Activated T-cell treated with anti-CD3 and anti-CD28 coated beads, Interleukin-2, amount 50 U/mL, for 72 hours (primary cell): ENCODE results near the gene SLC26A4. TPM values are rescaled to one million over a fixed set of nuclear protein-coding genes. Genes with fewer than 3 reads are reported as not detected.
"Not testable (repeated sequence)": the region's sequence is repeated elsewhere in the genome, so short reads cannot be mapped to it uniquely, and the experiment has no call there.

Source experiments
- ATAC-seq, 2 donors: fragments of 150-1000 bp; cut with Tn5 transposase; replicated peaks in 1 of 2; 2 replicates each; pipeline ENCODE4 v1.10.0; 2021; ENCODE audit warnings: moderate library complexity in 2 of 2, mild to moderate bottlenecking in 1 of 2
- DNase-seq, 2 donors: peaks; one replicate each; pipeline ENCODE4 v3.0.0; 2021 to 2022; ENCODE audit warnings: mixed read lengths in 1 of 2
- H3K27ac Mint-ChIP-seq: one replicate; pipeline ENCODE4 v1.8.0; 2022; ENCODE audit warnings: mild to moderate bottlenecking, moderate library complexity, mixed read lengths
- H3K27me3 Mint-ChIP-seq: one replicate; pipeline ENCODE4 v1.8.0; 2022; ENCODE audit warnings: low read depth, mixed read lengths
- H3K36me3 Mint-ChIP-seq, 2 donors: one replicate each; pipeline ENCODE4 v1.8.0; 2022; ENCODE audit warnings: mixed read lengths in 2 of 2, mild to moderate bottlenecking in 1 of 2; ENCODE audit not compliant: insufficient read depth in 2 of 2
- H3K4me1 Mint-ChIP-seq: one replicate; pipeline ENCODE4 v1.8.0; 2022; ENCODE audit warnings: low read depth, mixed read lengths
- H3K4me3 Mint-ChIP-seq, 2 donors: one replicate each; pipeline ENCODE4 v1.8.0; 2022; ENCODE audit warnings: mild to moderate bottlenecking in 2 of 2, mixed read lengths in 2 of 2, moderate library complexity in 2 of 2
- H3K9me3 Mint-ChIP-seq, 2 donors: one replicate each; pipeline ENCODE4 v1.8.0; 2022; ENCODE audit warnings: mixed read lengths in 2 of 2
- total RNA-seq, 2 donors: library from RNA; stranded (reverse); gene quantifications; one replicate each; pipeline ENCODE4 v1.2.3, GENCODE V29; 2022

Gene SLC26A4
- total RNA-seq, 2 donors from 2014 or later = 7.9 to 18.3 TPM

- Mint-ChIP-seq H3K27ac (peak overlapping the region; percentile 55), H3K4me3 (peak overlapping the region in 1 of 2 donors; percentile 28)
- no peak for ATAC-seq
These were observed 22.0 kb upstream of the SLC26A4 start for GRCh38 chr7:107638594-107638993.

GRCh38 chr7:107639070-107639469, 21.6 kb upstream of the SLC26A4 start:
- not testable (repeated sequence) for H3K36me3 Mint-ChIP-seq, H3K4me3 Mint-ChIP-seq

More at GRCh38 chr7:107638594-107638993, 22.0 kb upstream of the SLC26A4 start:
- H3K4me1 Mint-ChIP-seq = peaks cover 16% of the 10 kb centered on the region
- peaks cover 2 to 3% of the 10 kb centered on the region in 2 donors for H3K36me3 Mint-ChIP-seq
- peaks cover 63% of the 10 kb centered on the region for H3K27me3 Mint-ChIP-seq
- no peak for DNase-seq
- H3K9me3 Mint-ChIP-seq = peaks cover 0 to 3% of the 10 kb centered on the region in 2 donors

GRCh38 chr7:107641676-107642075, 19.0 kb upstream of the SLC26A4 start:
- no peak for DNase-seq
- H3K4me3 Mint-ChIP-seq = no peak overlapping the region

More at GRCh38 chr7:107639070-107639469, 21.6 kb upstream of the SLC26A4 start:
- DNase-seq, H3K9me3 Mint-ChIP-seq, ATAC-seq: not testable (repeated sequence)
- Mint-ChIP-seq H3K27ac (peak overlapping the region; percentile 64), H3K4me1 (peaks cover 14% of the 10 kb centered on the region), H3K27me3 (peaks cover 61% of the 10 kb centered on the region)

GRCh38 chr7:107642501-107642900, 18.1 kb upstream of the SLC26A4 start:
- peaks cover 3 to 6% of the 10 kb centered on the region in 2 donors for H3K9me3 Mint-ChIP-seq
- H3K27me3 Mint-ChIP-seq = peaks cover 75% of the 10 kb centered on the region
- peaks cover 4 to 8% of the 10 kb centered on the region in 2 donors for H3K36me3 Mint-ChIP-seq
- ATAC-seq (no peak), DNase-seq (no peak)
- peaks cover 19% of the 10 kb centered on the region for H3K4me1 Mint-ChIP-seq
- H3K27ac Mint-ChIP-seq = no peak overlapping the region
- H3K4me3 Mint-ChIP-seq = no peak overlapping the region

More at GRCh38 chr7:107641676-107642075, 19.0 kb upstream of the SLC26A4 start:
- Mint-ChIP-seq H3K4me1 (peaks cover 19% of the 10 kb centered on the region), H3K9me3 (peaks cover 3 to 6% of the 10 kb centered on the region in 2 donors), H3K36me3 (peaks cover 4 to 8% of the 10 kb centered on the region in 2 donors), H3K27ac (no peak overlapping the region), H3K27me3 (peaks cover 75% of the 10 kb centered on the region)
- no peak for ATAC-seq

GRCh38 chr7:107643407-107643806, 17.2 kb upstream of the SLC26A4 start:
- ATAC-seq (no peak), DNase-seq (no peak)
- H3K27me3 Mint-ChIP-seq = peaks cover 70% of the 10 kb centered on the region
- peaks cover 14% of the 10 kb centered on the region for H3K4me1 Mint-ChIP-seq
- H3K9me3 Mint-ChIP-seq = peaks cover 3 to 6% of the 10 kb centered on the region in 2 donors
- H3K27ac Mint-ChIP-seq = no peak overlapping the region
- no peak overlapping the region for H3K4me3 Mint-ChIP-seq
- H3K36me3 Mint-ChIP-seq = peaks cover 4 to 6% of the 10 kb centered on the region in 2 donors

DNA sequence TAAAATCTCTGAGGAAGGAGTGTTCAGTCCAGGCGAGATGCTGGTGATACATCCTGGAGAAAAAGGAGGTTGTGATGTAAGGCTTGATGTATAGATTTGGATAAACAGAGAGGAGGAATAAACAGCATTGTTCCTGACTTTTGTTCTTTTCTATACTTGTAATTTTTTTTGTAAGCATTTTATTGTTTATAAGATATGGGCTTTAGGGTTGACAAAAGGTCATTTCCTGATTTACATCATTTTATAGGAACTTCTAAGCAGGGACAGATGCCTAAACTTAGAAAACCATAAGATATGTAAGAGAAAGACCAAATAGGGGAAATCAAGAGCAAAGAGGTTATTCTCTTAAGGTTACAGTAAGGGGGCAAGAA, 16.7 kb upstream of the SLC26A4 start:
- DNase-seq = no peak
- Mint-ChIP-seq H3K4me1 (peaks cover 9% of the 10 kb centered on the region), H3K27ac (peak overlapping the region; percentile 41), H3K27me3 (peaks cover 66% of the 10 kb centered on the region), H3K9me3 (peaks cover 3 to 6% of the 10 kb centered on the region in 2 donors), H3K36me3 (peaks cover 4 to 6% of the 10 kb centered on the region in 2 donors), H3K4me3 (peak overlapping the region in 1 of 2 donors; percentile 43)
- ATAC-seq = no peak

GRCh38 chr7:107644309-107644974, 16.2 kb upstream of the SLC26A4 start:
- Mint-ChIP-seq H3K4me3 (peak overlapping the region in 1 of 2 donors; percentile 43), H3K36me3 (peaks cover 5 to 8% of the 10 kb centered on the region in 2 donors), H3K9me3 (peaks cover 3 to 6% of the 10 kb centered on the region in 2 donors), H3K27me3 (peaks cover 66% of the 10 kb centered on the region), H3K4me1 (peaks cover 9% of the 10 kb centered on the region), H3K27ac (peak overlapping the region; percentile 41)
- ATAC-seq = no peak
- no peak for DNase-seq

DNA sequence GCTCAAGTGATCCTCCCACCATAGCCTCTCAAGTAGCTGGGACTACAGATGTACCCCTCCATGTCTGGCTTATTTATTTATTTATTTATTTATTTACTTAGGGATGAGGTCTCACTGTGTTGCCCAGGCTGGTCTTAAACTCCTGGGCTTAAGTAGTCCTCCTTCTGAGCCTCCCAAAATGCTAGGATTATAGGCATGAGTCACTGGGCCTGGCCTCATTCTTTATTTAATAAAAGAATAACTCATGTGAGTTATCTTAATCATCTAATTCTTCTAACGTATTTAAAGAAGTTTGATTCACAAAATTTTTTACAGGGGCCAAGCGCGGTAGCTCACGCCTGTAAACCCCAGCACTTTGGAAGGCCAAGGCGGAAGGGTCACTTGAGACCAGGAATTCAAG, 8.0 kb upstream of the SLC26A4 start:
- no peak overlapping the region for H3K4me3 Mint-ChIP-seq
- H3K36me3 Mint-ChIP-seq = peaks cover 8 to 10% of the 10 kb centered on the region in 2 donors
- no peak overlapping the region for H3K27ac Mint-ChIP-seq
- peaks cover 12% of the 10 kb centered on the region for H3K4me1 Mint-ChIP-seq
- H3K9me3 Mint-ChIP-seq = peaks cover 0 to 2% of the 10 kb centered on the region in 2 donors
- ATAC-seq = no peak
- no peak for DNase-seq
- peaks cover 33% of the 10 kb centered on the region for H3K27me3 Mint-ChIP-seq

GRCh38 chr7:107658467-107658866, 2.2 kb upstream of the SLC26A4 start:
- H3K27ac Mint-ChIP-seq = peak overlapping the region; percentile 97
- no peak for ATAC-seq

DNA sequence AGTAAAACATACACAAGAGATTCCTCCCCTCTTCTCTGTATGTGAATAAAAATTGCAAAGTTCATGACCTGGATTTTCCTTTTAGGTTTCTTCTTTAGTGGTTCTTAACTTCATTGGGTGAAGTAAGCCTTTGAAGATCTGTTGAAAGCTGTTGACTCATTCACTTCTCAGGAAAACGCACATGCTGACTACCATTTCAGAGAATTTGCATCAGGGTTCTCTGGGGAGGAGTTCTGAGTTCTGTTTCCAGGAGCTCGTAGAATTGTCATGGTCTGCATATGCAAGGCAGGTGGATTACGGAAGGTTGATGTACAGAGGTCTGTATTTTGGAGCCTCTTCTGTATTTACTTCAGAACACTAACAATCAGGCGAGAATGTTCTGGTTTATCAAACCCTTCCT, 962 bp upstream of the SLC26A4 start:
- Mint-ChIP-seq H3K27me3 (peaks cover 21% of the 10 kb centered on the region), H3K27ac (peak overlapping the region; percentile 97), H3K36me3 (peaks cover 2 to 4% of the 10 kb centered on the region in 2 donors), H3K9me3 (no peaks in the 10 kb centered on the region), H3K4me3 (peak overlapping the region; percentile 86 to 94), H3K4me1 (peaks cover 38% of the 10 kb centered on the region)
- DNase-seq (peak; percentile 67 to 69), ATAC-seq (peak; percentile 81 to 83)

More at GRCh38 chr7:107658467-107658866, 2.2 kb upstream of the SLC26A4 start:
- Mint-ChIP-seq H3K4me3 (peak overlapping the region in 1 of 2 donors; percentile 86), H3K36me3 (peaks cover 2 to 4% of the 10 kb centered on the region in 2 donors), H3K4me1 (peaks cover 38% of the 10 kb centered on the region), H3K27me3 (peaks cover 21% of the 10 kb centered on the region), H3K9me3 (no peaks in the 10 kb centered on the region)
- DNase-seq = no peak

GRCh38 chr7:107661081-107661864, 645 bp downstream of the SLC26A4 start:
- ATAC-seq (peak; percentile 52 to 58), DNase-seq (peak; percentile 74 to 76)
- H3K4me1 Mint-ChIP-seq = peaks cover 26% of the 10 kb centered on the region
- H3K36me3 Mint-ChIP-seq = peaks cover 2 to 3% of the 10 kb centered on the region in 2 donors
- peaks cover 17% of the 10 kb centered on the region for H3K27me3 Mint-ChIP-seq
- no peaks in the 10 kb centered on the region for H3K9me3 Mint-ChIP-seq
- H3K27ac Mint-ChIP-seq = no peak overlapping the region
- peak overlapping the region; percentile 86 to 94 for H3K4me3 Mint-ChIP-seq

GRCh38 chr7:107661865-107662379, 1.3 kb downstream of the SLC26A4 start:
- no peak for ATAC-seq
- H3K9me3 Mint-ChIP-seq = no peaks in the 10 kb centered on the region
- H3K36me3 Mint-ChIP-seq = peaks cover 2 to 3% of the 10 kb centered on the region in 2 donors
- H3K4me3 Mint-ChIP-seq = peak overlapping the region; percentile 86 to 94
- peaks cover 26% of the 10 kb centered on the region for H3K4me1 Mint-ChIP-seq
- H3K27me3 Mint-ChIP-seq = peaks cover 17% of the 10 kb centered on the region
- no peak for DNase-seq
- no peak overlapping the region for H3K27ac Mint-ChIP-seq

- Mint-ChIP-seq H3K27me3 (peaks cover 17% of the 10 kb centered on the region), H3K9me3 (no peaks in the 10 kb centered on the region), H3K27ac (no peak overlapping the region), H3K4me1 (peaks cover 26% of the 10 kb centered on the region), H3K4me3 (no peak overlapping the region), H3K36me3 (peaks cover 2 to 3% of the 10 kb centered on the region in 2 donors)
- no peak for ATAC-seq
- no peak for DNase-seq
These were observed 2.6 kb downstream of the SLC26A4 start for GRCh38 chr7:107663196-107663595.
